Neuronal stem cell (in vitro differentiated cells): Measurements from ENCODE around the gene PNPLA4.

Experiments
- DNase-seq: peaks from one replicate; pipeline ENCODE4 v3.0.0-alpha.2; 2013; ENCODE audit warnings: low spot score
- H2AFZ ChIP-seq: one replicate; pipeline ENCODE4 v1.6.1; 2013; ENCODE audit warnings: mild to moderate bottlenecking, low read length, inconsistent platforms
- H2AK5ac ChIP-seq: 2 replicates; pipeline ENCODE4 v1.6.1; 2013; ENCODE audit warnings: low read depth, mild to moderate bottlenecking, inconsistent platforms, low read length, moderate library complexity, mixed read lengths
- H2BK120ac ChIP-seq: 2 replicates; pipeline ENCODE4 v1.6.1; 2013; ENCODE audit warnings: low read depth, mild to moderate bottlenecking, inconsistent platforms, low read length, moderate library complexity, mixed read lengths
- H2BK12ac ChIP-seq: one replicate; pipeline ENCODE4 v1.6.1; 2013; ENCODE audit warnings: low read length, inconsistent platforms
- H2BK15ac ChIP-seq: 2 replicates; pipeline ENCODE4 v1.6.1; 2013; ENCODE audit warnings: mild to moderate bottlenecking, low read length, inconsistent platforms, mixed read lengths
- H2BK5ac ChIP-seq: one replicate; pipeline ENCODE4 v1.6.1; 2013; ENCODE audit warnings: inconsistent platforms, mild to moderate bottlenecking, low read length, moderate library complexity
- H3K14ac ChIP-seq: one replicate; pipeline ENCODE4 v1.6.1; 2013; ENCODE audit warnings: low read length, inconsistent platforms
- H3K18ac ChIP-seq: 2 replicates; pipeline ENCODE4 v1.6.1; 2013; ENCODE audit warnings: low read length, inconsistent platforms
- H3K23ac ChIP-seq: 2 replicates; pipeline ENCODE4 v1.6.1; 2013; ENCODE audit warnings: low read depth, mild to moderate bottlenecking, mixed read lengths, low read length, inconsistent platforms; ENCODE audit not compliant: poor library complexity
- H3K27ac ChIP-seq: replicated peaks from 3 replicates; pipeline ENCODE4 v1.5.1; 2013; ENCODE audit warnings: low read length, inconsistent platforms
- H3K27me3 ChIP-seq, 3 experiments: 2 replicates each; pipeline ENCODE4 v1.6.1; 2013; ENCODE audit warnings: low read length in 3 of 3, mild to moderate bottlenecking in 2 of 3, inconsistent platforms in 1 of 3, low read depth in 1 of 3, mixed read lengths in 1 of 3, moderate library complexity in 1 of 3; ENCODE audit not compliant: control insufficient read depth in 3 of 3, insufficient read depth in 3 of 3
- H3K36me3 ChIP-seq, 2 donors: replicated peaks in 1 of 2; 2 replicates each; pipeline ENCODE4 v1.6.1; 2013; ENCODE audit warnings: low read length in 2 of 2; ENCODE audit not compliant: control insufficient read depth in 2 of 2, insufficient read depth in 2 of 2
- H3K4ac ChIP-seq: 2 replicates; pipeline ENCODE4 v1.6.1; 2013; ENCODE audit warnings: inconsistent platforms, mild to moderate bottlenecking, low read length, moderate library complexity
- H3K4me1 ChIP-seq, 2 donors: 1 replicate in 1 of 2; 2 replicates in 1 of 2; pipeline ENCODE4 v1.6.1; 2013; ENCODE audit warnings: low read length in 2 of 2, low read depth in 1 of 2; ENCODE audit not compliant: control insufficient read depth in 2 of 2, insufficient read depth in 1 of 2
- H3K4me2 ChIP-seq: one replicate; pipeline ENCODE4 v1.6.1; 2013; ENCODE audit warnings: mild to moderate bottlenecking, low read length, inconsistent platforms; ENCODE audit not compliant: insufficient read depth, poor library complexity, severe bottlenecking
- H3K4me3 ChIP-seq, 2 donors: 2 replicates each; pipeline ENCODE4 v1.5.1; 2013; ENCODE audit warnings: low read length in 2 of 2, mild to moderate bottlenecking in 2 of 2, inconsistent platforms in 1 of 2, moderate library complexity in 1 of 2
- H3K79me1 ChIP-seq: one replicate; pipeline ENCODE4 v1.6.1; 2013; ENCODE audit warnings: low read depth, mild to moderate bottlenecking, inconsistent platforms, low read length, moderate library complexity
- H3K9ac ChIP-seq: one replicate; pipeline ENCODE4 v1.6.1; 2013; ENCODE audit warnings: mild to moderate bottlenecking, low read depth, low read length, inconsistent platforms; ENCODE audit not compliant: poor library complexity
- H3K9me3 ChIP-seq, 2 donors: replicated peaks in 1 of 2; 2 replicates each; pipeline versions ENCODE3 to v1.6.1; 2013; ENCODE audit warnings: low read length in 2 of 2, mild to moderate bottlenecking in 2 of 2, inconsistent platforms in 1 of 2, low read depth in 1 of 2, mixed read lengths in 1 of 2, moderate library complexity in 1 of 2; ENCODE audit not compliant: control insufficient read depth in 2 of 2, insufficient read depth in 1 of 2
- H4K8ac ChIP-seq: one replicate; pipeline ENCODE4 v1.6.1; 2013; ENCODE audit warnings: low read depth, mild to moderate bottlenecking, inconsistent platforms, low read length, moderate library complexity
- H4K91ac ChIP-seq: one replicate; pipeline ENCODE4 v1.6.1; 2013; ENCODE audit warnings: low read length, low read depth, mild to moderate bottlenecking, inconsistent platforms; ENCODE audit not compliant: poor library complexity
- WGBS, 2 donors: extraction: QIAGEN DNeasy Blood & Tissue Kit; methylation state at CpG; one replicate each; pipeline ENCODE4 v1.1.7; 2013; ENCODE audit warnings: missing lambda C conversion rate in 2 of 2, mixed read lengths in 1 of 2; ENCODE audit not compliant: insufficient read length in 2 of 2, insufficient replicate concordance in 1 of 2; ENCODE audit errors: extremely low coverage in 2 of 2; 5-methylcytosine and 5-hydroxymethylcytosine counted together

The PNPLA4 gene

GRCh38 chrX:7960246-7960645, 33.0 kb upstream of the PNPLA4 start:
- H2AFZ ChIP-seq = no peak overlapping the region
- no peak overlapping the region for H2BK5ac ChIP-seq
- no peak overlapping the region for H3K9ac ChIP-seq
- H3K36me3 ChIP-seq = no peaks in the 10 kb centered on the region
- no peak overlapping the region for H2BK12ac ChIP-seq
- no peak for DNase-seq
- no peak overlapping the region for H3K27ac ChIP-seq
- no peak overlapping the region for H2AK5ac ChIP-seq
- no peak overlapping the region for H3K14ac ChIP-seq
- H3K79me1 ChIP-seq = no peaks in the 10 kb centered on the region
- H3K4me3 ChIP-seq = no peak overlapping the region
- H2BK15ac ChIP-seq = no peak overlapping the region
- H3K4me2 ChIP-seq = no peak overlapping the region
- H3K4ac ChIP-seq = no peak overlapping the region
- H3K27me3 ChIP-seq = no peaks in the 10 kb centered on the region
- H2BK120ac ChIP-seq = no peak overlapping the region
- H4K91ac ChIP-seq = no peak overlapping the region
- H3K23ac ChIP-seq = no peak overlapping the region
- no peak overlapping the region for H3K18ac ChIP-seq
- H3K9me3 ChIP-seq = no peaks in the 10 kb centered on the region
- no CpG with 5 or more reads among the region's 1 CpG for WGBS, 2 donors
- H4K8ac ChIP-seq = no peak overlapping the region
- H3K4me1 ChIP-seq = no peaks in the 10 kb centered on the region

GRCh38 chrX:7953446-7953845, 26.2 kb upstream of the PNPLA4 start:
- no peak overlapping the region for H2AFZ ChIP-seq
- H3K18ac ChIP-seq = no peak overlapping the region
- H3K36me3 ChIP-seq = no peaks in the 10 kb centered on the region
- no peaks in the 10 kb centered on the region for H3K4me1 ChIP-seq
- no peak overlapping the region for H3K9ac ChIP-seq
- H2AK5ac ChIP-seq = no peak overlapping the region
- no peaks in the 10 kb centered on the region for H3K9me3 ChIP-seq
- no peak overlapping the region for H3K4ac ChIP-seq
- no peak overlapping the region for H4K91ac ChIP-seq
- H2BK12ac ChIP-seq = no peak overlapping the region
- no peaks in the 10 kb centered on the region for H3K27me3 ChIP-seq
- H3K14ac ChIP-seq = no peak overlapping the region
- H3K23ac ChIP-seq = no peak overlapping the region
- H3K4me2 ChIP-seq = no peak overlapping the region
- H2BK5ac ChIP-seq = no peak overlapping the region
- H3K4me3 ChIP-seq = no peak overlapping the region
- no peak overlapping the region for H4K8ac ChIP-seq
- H3K27ac ChIP-seq = no peak overlapping the region
- WGBS, 2 donors = no CpG with 5 or more reads among the region's 5 CpGs
- H3K79me1 ChIP-seq = no peaks in the 10 kb centered on the region
- no peak overlapping the region for H2BK120ac ChIP-seq
- DNase-seq = no peak
- H2BK15ac ChIP-seq = no peak overlapping the region

- Histone ChIP-seq H3K4ac (no peak overlapping the region), H3K36me3 (no peaks in the 10 kb centered on the region), H3K27ac (no peak overlapping the region)
Observed at GRCh38 chrX:7950865-7951264, 23.7 kb upstream of the PNPLA4 start.

GRCh38 chrX:7948483-7948882, 21.3 kb upstream of the PNPLA4 start:
- H3K36me3 ChIP-seq = no peaks in the 10 kb centered on the region
- WGBS, 2 donors = no CpG with 5 or more reads among the region's 3 CpGs
- H2AFZ ChIP-seq = no peak overlapping the region
- H3K4me2 ChIP-seq = no peak overlapping the region
- no peak overlapping the region for H3K23ac ChIP-seq
- H3K4me3 ChIP-seq = no peak overlapping the region
- no peak for DNase-seq
- H3K9me3 ChIP-seq = no peaks in the 10 kb centered on the region
- H3K4ac ChIP-seq = no peak overlapping the region
- no peak overlapping the region for H2BK5ac ChIP-seq
- H2AK5ac ChIP-seq = no peak overlapping the region
- no peaks in the 10 kb centered on the region for H3K79me1 ChIP-seq
- no peak overlapping the region for H4K8ac ChIP-seq
- H4K91ac ChIP-seq = no peak overlapping the region
- no peak overlapping the region for H3K9ac ChIP-seq
- H3K27me3 ChIP-seq = no peaks in the 10 kb centered on the region
- H3K4me1 ChIP-seq = no peaks in the 10 kb centered on the region
- no peak overlapping the region for H3K27ac ChIP-seq
- H2BK15ac ChIP-seq = no peak overlapping the region
- no peak overlapping the region for H2BK120ac ChIP-seq
- H3K18ac ChIP-seq = no peak overlapping the region
- no peak overlapping the region for H2BK12ac ChIP-seq
- no peak overlapping the region for H3K14ac ChIP-seq

More at GRCh38 chrX:7950865-7951264, 23.7 kb upstream of the PNPLA4 start:
- no peak overlapping the region for H2AFZ ChIP-seq
- no peak overlapping the region for H2BK12ac ChIP-seq
- H3K14ac ChIP-seq = no peak overlapping the region
- H3K9ac ChIP-seq = no peak overlapping the region
- no peak overlapping the region for H2AK5ac ChIP-seq
- no peak overlapping the region for H4K8ac ChIP-seq
- no peak overlapping the region for H2BK120ac ChIP-seq
- H3K4me1 ChIP-seq = no peaks in the 10 kb centered on the region
- no peak for DNase-seq
- H3K18ac ChIP-seq = no peak overlapping the region
- H3K9me3 ChIP-seq = no peaks in the 10 kb centered on the region
- no peak overlapping the region for H3K4me3 ChIP-seq
- H3K4me2 ChIP-seq = no peak overlapping the region
- no peak overlapping the region for H2BK5ac ChIP-seq
- no peak overlapping the region for H2BK15ac ChIP-seq
- no peak overlapping the region for H4K91ac ChIP-seq
- no peaks in the 10 kb centered on the region for H3K27me3 ChIP-seq
- no peaks in the 10 kb centered on the region for H3K79me1 ChIP-seq
- WGBS, 2 donors = no CpG with 5 or more reads among the region's 2 CpGs
- no peak overlapping the region for H3K23ac ChIP-seq
